Measurements from ENCODE around the gene ADAMTS14. TPM values are rescaled to one million over a fixed set of nuclear protein-coding genes. Genes with fewer than 3 reads are reported as not detected.
A peak's percentile ranks its signal among the peaks of the same experiment; 100 is the strongest.
"Not testable (repeated sequence)": the region's sequence is repeated elsewhere in the genome, so short reads cannot be mapped to it uniquely, and the experiment has no call there.

Gene ADAMTS14
- total RNA-seq, 1 experiment from 2014 or later, result 1.6 TPM

- Histone ChIP-seq H3K27me3 (no peaks in the 10 kb centered on the region), H3K9me3 (no peaks in the 10 kb centered on the region), H3K36me3 (no peaks in the 10 kb centered on the region), H3K4me3 (no peak overlapping the region)
- DNase-seq, result no peak
These were observed 20.6 kb upstream of the ADAMTS14 start for GRCh38 chr10:70651661-70652060.

- no peaks in the 10 kb centered on the region for H3K27me3 ChIP-seq
- H3K4me3 ChIP-seq, result no peak overlapping the region
- H3K36me3 ChIP-seq, result no peaks in the 10 kb centered on the region
- no peaks in the 10 kb centered on the region for H3K9me3 ChIP-seq
- DNase-seq, result peak; percentile 97
These were observed 19.3 kb upstream of the ADAMTS14 start for GRCh38 chr10:70652761-70653657.

GRCh38 chr10:70655316-70655715 is 17.0 kb upstream of the ADAMTS14 start:
- H3K27me3 ChIP-seq, result no peaks in the 10 kb centered on the region
- peaks cover 5% of the 10 kb centered on the region for H3K9me3 ChIP-seq
- DNase-seq, result no peak
- H3K4me3 ChIP-seq, result no peak overlapping the region
- H3K36me3 ChIP-seq, result no peaks in the 10 kb centered on the region

GRCh38 chr10:70656489-70656888 is 15.8 kb upstream of the ADAMTS14 start:
- no peaks in the 10 kb centered on the region for H3K36me3 ChIP-seq
- no peaks in the 10 kb centered on the region for H3K27me3 ChIP-seq
- peaks cover 5% of the 10 kb centered on the region for H3K9me3 ChIP-seq
- peak; percentile 97 for DNase-seq
- H3K4me3 ChIP-seq, result no peak overlapping the region

GRCh38 chr10:70657041-70657440 is 15.3 kb upstream of the ADAMTS14 start:
- no peaks in the 10 kb centered on the region for H3K27me3 ChIP-seq
- peaks cover 5% of the 10 kb centered on the region for H3K9me3 ChIP-seq
- H3K36me3 ChIP-seq, result no peaks in the 10 kb centered on the region
- peak; percentile 53 for DNase-seq
- H3K4me3 ChIP-seq, result no peak overlapping the region

- Histone ChIP-seq H3K36me3 (no peaks in the 10 kb centered on the region), H3K4me3 (no peak overlapping the region), H3K9me3 (peaks cover 5% of the 10 kb centered on the region), H3K27me3 (no peaks in the 10 kb centered on the region)
- DNase-seq, result no peak
These were observed 13.6 kb upstream of the ADAMTS14 start for GRCh38 chr10:70658582-70659136.

- no peaks in the 10 kb centered on the region for H3K36me3 ChIP-seq
- no peak for DNase-seq
- no peaks in the 10 kb centered on the region for H3K27me3 ChIP-seq
- peaks cover 5% of the 10 kb centered on the region for H3K9me3 ChIP-seq
- H3K4me3 ChIP-seq, result no peak overlapping the region
These were observed 13.0 kb upstream of the ADAMTS14 start for GRCh38 chr10:70659306-70659705.

GRCh38 chr10:70660722-70661121 is 11.6 kb upstream of the ADAMTS14 start:
- Histone ChIP-seq H3K27me3 (no peaks in the 10 kb centered on the region), H3K36me3 (no peaks in the 10 kb centered on the region), H3K4me3 (no peak overlapping the region), H3K9me3 (peaks cover 5% of the 10 kb centered on the region)
- DNase-seq, result no peak

- DNase-seq, result no peak
- Histone ChIP-seq H3K36me3 (no peaks in the 10 kb centered on the region), H3K4me3 (no peak overlapping the region), H3K27me3 (no peaks in the 10 kb centered on the region), H3K9me3 (peaks cover 5% of the 10 kb centered on the region)
These were observed 10.5 kb upstream of the ADAMTS14 start for GRCh38 chr10:70661623-70662361.

GRCh38 chr10:70662362-70663220 is 9.7 kb upstream of the ADAMTS14 start:
- Histone ChIP-seq H3K9me3 (peaks cover 5% of the 10 kb centered on the region), H3K4me3 (no peak overlapping the region), H3K36me3 (no peaks in the 10 kb centered on the region), H3K27me3 (no peaks in the 10 kb centered on the region)
- DNase-seq, result no peak

GRCh38 chr10:70663458-70664409 is 8.6 kb upstream of the ADAMTS14 start:
- not testable (repeated sequence) for H3K4me3 ChIP-seq, H3K36me3 ChIP-seq, H3K27me3 ChIP-seq, DNase-seq, H3K9me3 ChIP-seq

- Histone ChIP-seq H3K9me3 (no peaks in the 10 kb centered on the region), H3K36me3 (no peaks in the 10 kb centered on the region), H3K27me3 (no peaks in the 10 kb centered on the region), H3K4me3 (no peak overlapping the region)
- DNase-seq, result peak; percentile 83
These were observed 7.6 kb upstream of the ADAMTS14 start for GRCh38 chr10:70664702-70665195.

- DNase-seq, result no peak
These were observed 5.1 kb upstream of the ADAMTS14 start for GRCh38 chr10:70666960-70667798.

GRCh38 chr10:70667818-70668217 is 4.5 kb upstream of the ADAMTS14 start:
- not testable (repeated sequence) for H3K36me3 ChIP-seq, H3K9me3 ChIP-seq, DNase-seq, H3K27me3 ChIP-seq, H3K4me3 ChIP-seq

More at GRCh38 chr10:70666960-70667798, 5.1 kb upstream of the ADAMTS14 start:
- Histone ChIP-seq H3K36me3 (no peaks in the 10 kb centered on the region), H3K27me3 (no peaks in the 10 kb centered on the region), H3K9me3 (no peaks in the 10 kb centered on the region), H3K4me3 (no peak overlapping the region)
